Activated naive CD4-positive, alpha-beta T cell treated with anti-CD3 and anti-CD28 coated beads for 36 hours (primary cell): Measurements from ENCODE around the gene PLAU. TPM values are rescaled to one million over a fixed set of nuclear protein-coding genes. Genes with fewer than 3 reads are reported as not detected.

Experiments used
- CTCF ChIA-PET: fragments of 350-600 bp; sonication (Branson Sonifier 250); formaldehyde crosslinking; loops from one replicate; lab custom pipeline; 2021; ENCODE audit warnings: antibody characterized with exemption; lab: Charles Lee
- DNase-seq: peaks from one replicate; pipeline ENCODE4 v3.0.0-alpha.2; 2020
- H3K27ac Mint-ChIP-seq: one replicate; pipeline ENCODE4 v1.8.0; 2021; ENCODE audit warnings: mild to moderate bottlenecking, mixed read lengths
- H3K27me3 Mint-ChIP-seq: one replicate; pipeline ENCODE4 v1.8.0; 2021; ENCODE audit warnings: low read depth, mixed read lengths
- H3K36me3 Mint-ChIP-seq: one replicate; pipeline ENCODE4 v1.8.0; 2021; ENCODE audit warnings: low read depth, mixed read lengths
- H3K4me1 Mint-ChIP-seq: one replicate; pipeline ENCODE4 v1.8.0; 2021; ENCODE audit warnings: low read depth, mixed read lengths
- H3K4me3 Mint-ChIP-seq: one replicate; pipeline ENCODE4 v1.8.0; 2021; ENCODE audit warnings: mild to moderate bottlenecking, moderate library complexity, mixed read lengths
- H3K9me3 Mint-ChIP-seq: one replicate; pipeline ENCODE4 v1.8.0; 2021; ENCODE audit warnings: mixed read lengths
- intact Hi-C: fragments of 100-400 bp; cut with micrococcal nuclease; formaldehyde crosslinking; loops from one replicate; pipeline ENCODE4 v1.15.1; 2023
- total RNA-seq, 2 experiments: library from RNA; stranded (reverse); gene quantifications; one replicate each; pipeline ENCODE4 v1.2.3, GENCODE V29; 2021

PLAU gene
- total RNA-seq, 2 experiments from 2014 or later: 0.26 to 0.27 TPM

GRCh38 chr10:73902351-73902750 lies 8.6 kb upstream of the PLAU start:
- CTCF ChIA-PET: interaction anchor here (1.1 to 2.6 kb wide), 5 partner anchors 12 to 43 kb away, joined by 3 to 7 read pairs (median 5); no protein-coding TSS in a partner anchor
- no peaks in the 10 kb centered on the region for H3K9me3 Mint-ChIP-seq
- no peak overlapping the region for H3K4me3 Mint-ChIP-seq
- no peak overlapping the region for H3K27ac Mint-ChIP-seq
- peaks cover 10% of the 10 kb centered on the region for H3K27me3 Mint-ChIP-seq
- intact Hi-C loops: no loop called here
- DNase-seq: no peak
- no peaks in the 10 kb centered on the region for H3K4me1 Mint-ChIP-seq
- H3K36me3 Mint-ChIP-seq: no peaks in the 10 kb centered on the region

DNA sequence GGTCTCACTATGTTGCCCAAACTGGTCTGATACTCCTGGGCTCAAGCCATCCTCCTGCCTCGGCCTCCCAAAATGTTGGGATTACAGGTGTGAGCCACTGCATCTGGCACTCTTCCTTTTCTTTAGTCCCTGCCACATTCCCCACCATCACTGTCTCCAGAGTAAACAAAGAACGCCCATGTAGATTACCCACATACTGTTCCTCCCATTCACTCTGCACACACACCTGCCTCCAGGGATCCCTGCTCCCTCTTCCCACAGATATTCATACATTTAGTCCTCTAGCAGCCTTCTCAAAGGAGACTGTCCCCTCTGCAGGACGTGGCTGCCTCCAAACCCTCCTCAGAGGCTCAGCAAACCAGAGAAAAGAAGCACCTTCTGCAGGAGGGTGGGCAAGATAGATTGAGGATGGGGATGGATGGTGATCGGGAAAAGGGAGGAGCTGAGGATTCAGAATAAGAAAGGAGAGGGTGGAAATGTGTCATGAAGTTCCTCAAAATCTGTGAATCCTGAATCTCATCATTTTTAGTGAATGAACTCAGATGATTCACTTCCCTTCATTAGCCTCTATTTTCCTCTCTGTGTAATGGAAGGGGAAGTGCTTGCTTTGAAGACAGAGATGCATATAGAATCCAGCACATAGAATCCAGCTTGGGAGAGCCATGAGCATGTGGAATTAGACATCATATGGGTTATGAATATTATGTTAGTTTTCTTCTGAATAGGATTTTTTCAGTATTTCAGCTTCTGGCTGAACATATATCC lies 5.5 kb upstream of the PLAU start:
- Mint-ChIP-seq H3K4me3 (no peak overlapping the region), H3K9me3 (no peaks in the 10 kb centered on the region), H3K27me3 (peaks cover 17% of the 10 kb centered on the region), H3K27ac (no peak overlapping the region), H3K36me3 (no peaks in the 10 kb centered on the region), H3K4me1 (peaks cover 26% of the 10 kb centered on the region)
- CTCF ChIA-PET: interaction anchor here (1.5 to 2.2 kb wide), 2 partner anchors 19 to 26 kb away, joined by 6 to 13 read pairs; no protein-coding TSS in a partner anchor
- no peak for DNase-seq
- intact Hi-C loops: no loop called here

GRCh38 chr10:73906524-73907447 lies 4.1 kb upstream of the PLAU start:
- intact Hi-C loops: no loop called here
- CTCF ChIA-PET: interaction anchor here (0.6 to 2.2 kb wide), 5 partner anchors 17 to 34 kb away, joined by 3 to 13 read pairs (median 6); no protein-coding TSS in a partner anchor
- no peak overlapping the region for H3K4me3 Mint-ChIP-seq
- peaks cover 26% of the 10 kb centered on the region for H3K27me3 Mint-ChIP-seq
- no peak overlapping the region for H3K27ac Mint-ChIP-seq
- peaks cover 34% of the 10 kb centered on the region for H3K4me1 Mint-ChIP-seq
- H3K9me3 Mint-ChIP-seq: no peaks in the 10 kb centered on the region
- no peaks in the 10 kb centered on the region for H3K36me3 Mint-ChIP-seq
- no peak for DNase-seq

DNA sequence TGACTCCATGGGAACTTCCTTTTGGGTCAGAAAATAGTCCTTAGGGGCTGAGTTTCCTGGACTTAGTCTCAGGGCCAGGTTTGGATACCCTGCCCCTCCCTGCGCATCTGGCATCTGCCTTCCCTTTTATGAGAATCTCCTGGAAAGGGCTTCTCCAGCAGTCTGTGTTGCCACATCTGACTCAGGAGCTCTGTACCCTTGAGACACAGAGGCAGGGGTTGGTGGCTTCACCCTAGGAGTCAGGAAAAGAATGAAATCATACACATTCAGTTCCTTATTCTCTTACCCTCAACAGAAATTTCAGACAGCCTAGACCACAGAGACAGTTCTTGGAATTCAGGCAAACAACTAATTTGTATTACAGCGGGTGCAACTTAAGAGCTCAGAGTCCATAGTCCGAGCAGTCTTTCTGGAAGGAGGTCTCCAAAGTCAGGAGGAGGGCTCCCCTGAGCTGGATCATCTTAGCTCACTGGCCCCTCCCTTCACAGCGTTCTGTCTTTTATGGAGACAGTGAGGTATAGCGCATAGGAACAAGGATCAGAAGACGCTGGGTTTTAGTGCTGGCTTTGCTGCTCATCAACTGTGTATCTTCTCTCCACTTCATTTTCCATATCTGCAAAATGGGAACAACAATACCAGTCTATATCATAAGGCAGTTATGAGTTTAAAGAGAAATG lies 3.0 kb upstream of the PLAU start:
- Mint-ChIP-seq H3K9me3 (no peaks in the 10 kb centered on the region), H3K4me1 (peaks cover 34% of the 10 kb centered on the region), H3K27ac (no peak overlapping the region), H3K27me3 (peaks cover 36% of the 10 kb centered on the region), H3K4me3 (no peak overlapping the region), H3K36me3 (no peaks in the 10 kb centered on the region)
- intact Hi-C loops: loop anchor here (2.0 kb wide), 1 partner anchor 19 kb away; no protein-coding TSS in a partner anchor
- CTCF ChIA-PET: interaction anchor here (0.7 to 1.9 kb wide), 3 partner anchors 22 to 49 kb away, joined by 3 to 8 read pairs (median 3); no protein-coding TSS in a partner anchor
- DNase-seq: no peak

DNA sequence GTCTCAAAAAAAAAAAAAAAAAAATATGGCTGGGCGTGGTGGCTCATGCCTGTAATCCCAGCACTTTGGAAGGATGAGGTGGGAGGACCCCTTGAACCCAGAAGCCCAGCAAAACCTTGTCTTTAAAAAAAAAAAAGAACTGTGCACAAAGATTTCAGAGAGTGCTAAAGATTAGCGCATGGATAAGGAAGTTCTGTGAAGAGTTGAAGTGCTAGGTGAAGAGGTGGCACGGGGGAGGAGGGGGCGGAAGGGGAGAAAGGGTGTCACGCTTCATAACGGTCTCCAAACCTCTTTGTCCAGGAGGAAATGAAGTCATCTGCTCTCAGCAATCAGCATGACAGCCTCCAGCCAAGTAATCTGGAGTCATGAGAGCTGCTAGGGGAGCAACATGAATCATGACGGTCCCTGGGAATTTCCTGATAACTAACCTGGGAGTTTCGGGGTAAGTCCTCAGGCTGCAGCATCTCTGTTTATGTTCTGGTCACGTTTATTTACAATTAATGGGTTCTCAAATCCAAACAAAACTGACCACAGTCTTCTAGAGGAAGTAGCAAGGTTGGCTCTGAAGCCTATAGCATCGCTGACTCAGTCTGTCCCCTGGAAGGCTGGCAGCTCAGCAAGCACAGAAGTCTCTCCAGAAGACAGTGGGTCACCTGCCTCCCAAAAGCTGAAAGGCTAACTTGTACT lies 1.9 kb upstream of the PLAU start:
- intact Hi-C loops: loop anchor here (1.0 to 2.0 kb wide), 4 partner anchors 13 to 48 kb away; no protein-coding TSS in a partner anchor
- CTCF ChIA-PET: interaction anchor here (0.7 to 1.9 kb wide), 4 partner anchors 23 to 59 kb away, joined by 3 to 8 read pairs (median 3); no protein-coding TSS in a partner anchor
- peak overlapping the region; percentile 20 for H3K4me3 Mint-ChIP-seq
- H3K27ac Mint-ChIP-seq: peak overlapping the region; percentile 7
- peak; percentile 86 for DNase-seq
- H3K4me1 Mint-ChIP-seq: peaks cover 34% of the 10 kb centered on the region
- no peaks in the 10 kb centered on the region for H3K9me3 Mint-ChIP-seq
- H3K36me3 Mint-ChIP-seq: no peaks in the 10 kb centered on the region
- H3K27me3 Mint-ChIP-seq: peaks cover 38% of the 10 kb centered on the region

GRCh38 chr10:73909540-73910115 lies 1.3 kb upstream of the PLAU start:
- Mint-ChIP-seq H3K4me3 (no peak overlapping the region), H3K27me3 (peaks cover 38% of the 10 kb centered on the region), H3K4me1 (peaks cover 34% of the 10 kb centered on the region), H3K36me3 (no peaks in the 10 kb centered on the region), H3K9me3 (no peaks in the 10 kb centered on the region), H3K27ac (no peak overlapping the region)
- intact Hi-C loops: loop anchor here (1.0 to 2.0 kb wide), 4 partner anchors 13 to 48 kb away; no protein-coding TSS in a partner anchor
- no peak for DNase-seq
- CTCF ChIA-PET: interaction anchor here (0.9 to 1.9 kb wide), 4 partner anchors 23 to 60 kb away, joined by 3 to 8 read pairs (median 3); no protein-coding TSS in a partner anchor

DNA sequence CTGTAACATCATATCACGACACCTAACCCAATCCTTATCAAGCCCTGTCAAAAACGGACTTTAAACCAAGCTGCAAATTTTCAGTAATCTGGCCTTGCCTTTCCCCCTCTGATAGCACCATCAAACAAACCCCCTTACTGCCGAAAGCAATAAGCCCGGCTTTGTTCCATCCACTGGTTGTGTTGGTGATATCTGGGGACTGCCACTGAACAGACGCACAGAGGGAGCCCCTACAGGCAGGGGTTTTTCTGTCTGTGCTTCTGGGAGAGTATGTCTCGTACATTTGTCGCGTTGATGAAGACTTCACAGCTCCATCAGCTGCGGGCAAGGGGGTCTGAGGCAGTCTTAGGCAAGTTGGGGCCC lies 550 bp upstream of the PLAU start:
- intact Hi-C loops: no loop called here
- no peak overlapping the region for H3K27ac Mint-ChIP-seq

DNA sequence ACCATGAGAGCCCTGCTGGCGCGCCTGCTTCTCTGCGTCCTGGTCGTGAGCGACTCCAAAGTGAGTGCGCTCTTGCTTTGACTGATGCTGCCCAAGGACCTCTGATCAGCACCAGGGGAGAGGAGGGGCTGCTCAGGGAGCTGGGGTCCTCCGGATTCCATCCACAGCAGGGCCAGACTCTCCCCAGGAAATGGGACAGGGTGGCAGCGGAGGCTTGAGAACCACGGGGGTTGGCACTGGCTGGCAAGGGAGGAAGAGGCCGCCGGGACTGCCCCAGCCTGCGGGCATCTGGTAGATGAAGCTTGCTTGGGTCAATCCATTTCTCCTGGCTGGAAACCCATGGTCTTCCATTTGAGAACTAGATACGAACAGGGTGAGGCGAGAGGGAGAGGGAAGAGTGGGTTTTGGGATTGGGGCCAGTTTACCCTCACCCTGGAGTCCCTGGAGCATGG lies 647 bp downstream of the PLAU start:
- Mint-ChIP-seq H3K27ac (no peak overlapping the region), H3K4me1 (peaks cover 34% of the 10 kb centered on the region), H3K4me3 (peak overlapping the region; percentile 81), H3K9me3 (no peaks in the 10 kb centered on the region), H3K27me3 (peaks cover 37% of the 10 kb centered on the region), H3K36me3 (no peaks in the 10 kb centered on the region)
- CTCF ChIA-PET: interaction anchor here (1.3 to 3.2 kb wide), 2 partner anchors 29 to 32 kb away, joined by 3 to 11 read pairs; no protein-coding TSS in a partner anchor
- no peak for DNase-seq
- intact Hi-C loops: no loop called here

More for the DNA sequence above, 550 bp upstream of the PLAU start:
- peak; percentile 32 for DNase-seq
- peak overlapping the region; percentile 67 for H3K4me3 Mint-ChIP-seq
- peaks cover 35% of the 10 kb centered on the region for H3K27me3 Mint-ChIP-seq
- peaks cover 34% of the 10 kb centered on the region for H3K4me1 Mint-ChIP-seq
- CTCF ChIA-PET: interaction anchor here (0.6 to 3.2 kb wide), 3 partner anchors 24 to 191 kb away, joined by 3 to 11 read pairs (median 3); no protein-coding TSS in a partner anchor
- H3K36me3 Mint-ChIP-seq: no peaks in the 10 kb centered on the region
- no peaks in the 10 kb centered on the region for H3K9me3 Mint-ChIP-seq

- DNase-seq: no peak
These were observed 3.1 kb downstream of the PLAU start for GRCh38 chr10:73914036-73914435.

GRCh38 chr10:73915206-73915851 lies 4.4 kb downstream of the PLAU start:
- intact Hi-C loops: no loop called here
- CTCF ChIA-PET: interaction anchor here (1.1 to 3.9 kb wide), 4 partner anchors 13 to 36 kb away, joined by 3 to 21 read pairs (median 4); no protein-coding TSS in a partner anchor
- peaks cover 4% of the 10 kb centered on the region for H3K9me3 Mint-ChIP-seq
- DNase-seq: no peak
- H3K27ac Mint-ChIP-seq: no peak overlapping the region
- H3K4me1 Mint-ChIP-seq: peaks cover 16% of the 10 kb centered on the region
- H3K4me3 Mint-ChIP-seq: no peak overlapping the region
- H3K36me3 Mint-ChIP-seq: no peaks in the 10 kb centered on the region
- peaks cover 26% of the 10 kb centered on the region for H3K27me3 Mint-ChIP-seq

More at GRCh38 chr10:73914036-73914435, 3.1 kb downstream of the PLAU start:
- Mint-ChIP-seq H3K9me3 (peaks cover 4% of the 10 kb centered on the region), H3K36me3 (no peaks in the 10 kb centered on the region), H3K4me3 (no peak overlapping the region), H3K4me1 (peaks cover 22% of the 10 kb centered on the region), H3K27me3 (peaks cover 30% of the 10 kb centered on the region), H3K27ac (no peak overlapping the region)
- CTCF ChIA-PET: interaction anchor here (1.1 to 1.3 kb wide), 2 partner anchors 12 to 27 kb away, joined by 3 read pairs; no protein-coding TSS in a partner anchor
- intact Hi-C loops: no loop called here
